Measurements from ENCODE around the gene PPIG. TPM values are rescaled to one million over a fixed set of nuclear protein-coding genes. Genes with fewer than 3 reads are reported as not detected.
"Not testable (repeated sequence)": the region's sequence is repeated elsewhere in the genome, so short reads cannot be mapped to it uniquely, and the experiment has no call there.

Gene PPIG
- total RNA-seq, 1 experiment from 2014 or later: 46.5 TPM

DNA sequence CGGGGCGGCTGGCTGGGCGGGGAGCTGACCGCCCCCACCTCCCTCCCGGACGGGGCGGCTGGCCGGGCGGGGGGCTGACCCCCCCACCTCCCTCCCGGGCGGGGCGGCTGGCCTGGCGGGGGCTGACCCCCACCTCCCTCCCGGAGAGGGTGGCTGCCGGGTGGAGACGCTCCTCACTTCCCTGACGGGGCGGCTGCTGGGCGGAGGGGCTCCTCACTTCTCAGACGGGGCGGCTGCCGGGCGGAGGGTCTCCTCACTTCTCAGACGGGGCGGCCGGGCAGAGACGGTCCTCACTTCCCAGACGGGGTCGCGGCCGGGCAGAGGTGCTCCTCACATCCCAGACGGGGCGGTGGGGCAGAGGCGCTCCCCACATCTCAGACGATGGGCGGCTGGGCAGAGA, 8.9 kb upstream of the PPIG start:
- in situ Hi-C loops (cut with HindIII; ENCODE audit: low pct_unique_long_range_greater_than_20kb, low sequenced_read_pairs); H3K27ac ChIP-seq (ENCODE audit: low read length); H3K27me3 ChIP-seq (ENCODE audit: control insufficient read depth, insufficient read depth, low read length); intact Hi-C loops (cut with micrococcal nuclease; ENCODE audit: unreplicated experiment); DNase-seq (ENCODE audit: low read depth, low spot score); ATAC-seq; BruUV-seq (replicated peaks); CTCF ChIA-PET; H3K4me3 ChIP-seq (ENCODE audit: low read depth in 2 of 2, low read length in 2 of 2); POLR2A ChIA-PET; H3K36me3 ChIP-seq (ENCODE audit: control insufficient read depth, insufficient read depth, low read length); H3K9me3 ChIP-seq (ENCODE audit: control insufficient read depth, insufficient read depth, low read depth, low read length): not testable (repeated sequence)
- peaks cover 13% of the 10 kb centered on the region; the same call in 1 of the 2 replicates for H3K4me1 ChIP-seq (ENCODE audit: control insufficient read depth, insufficient read depth, low read length)

DNA sequence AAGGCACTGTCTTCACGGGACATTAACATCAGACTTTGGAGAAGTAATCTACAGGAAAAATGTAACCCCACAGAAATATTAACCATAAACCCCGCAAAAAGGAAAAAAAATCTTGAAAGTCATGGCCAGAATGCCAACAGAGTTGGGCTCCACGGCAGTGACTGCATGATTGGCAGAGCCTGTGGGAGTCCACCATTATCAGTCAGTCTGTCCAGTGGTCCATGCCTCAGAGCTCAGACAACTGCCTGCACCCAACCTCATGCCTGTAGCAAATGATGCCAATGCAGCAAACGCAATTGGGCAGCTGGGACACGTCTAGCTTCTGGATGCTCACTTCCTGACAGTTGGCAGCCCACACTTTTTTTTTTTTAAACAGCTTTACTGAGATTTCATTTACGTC, 5.1 kb upstream of the PPIG start:
- Histone ChIP-seq H3K27ac (ENCODE audit: low read length) (no peak overlapping the region), H3K4me3 (ENCODE audit: low read depth in 2 of 2, low read length in 2 of 2) (no peak overlapping the region), H3K9me3 (ENCODE audit: control insufficient read depth, insufficient read depth, low read depth, low read length) (peaks cover 8% of the 10 kb centered on the region), H3K4me1 (ENCODE audit: control insufficient read depth, insufficient read depth, low read length) (peaks cover 1% of the 10 kb centered on the region; the same call in 1 of the 2 replicates), H3K27me3 (ENCODE audit: control insufficient read depth, insufficient read depth, low read length) (no peaks in the 10 kb centered on the region), H3K36me3 (ENCODE audit: control insufficient read depth, insufficient read depth, low read length) (no peaks in the 10 kb centered on the region)
- no TSS peak for BruUV-seq (replicated peaks)
- POLR2A ChIA-PET: no interaction called here
- DNase-seq (ENCODE audit: low read depth, low spot score) (no peak), ATAC-seq (0 out of 2 replicates have a peak, but pooled peaks have one; percentile 38)
- TF ChIP-seq TCF7L2 (IDR thresholded peaks at IDR 0.05; ENCODE audit: low read depth, low read length) (no peak), SIN3A (IDR thresholded peaks at IDR 0.05; ENCODE audit: borderline replicate concordance, insufficient read depth, low read depth, low read length) (no peak), POLR2AphosphoS5 (IDR thresholded peaks at IDR 0.05; ENCODE audit: low read depth, low read length) (no peak)
- TF ChIP-seq, protein P1, sequence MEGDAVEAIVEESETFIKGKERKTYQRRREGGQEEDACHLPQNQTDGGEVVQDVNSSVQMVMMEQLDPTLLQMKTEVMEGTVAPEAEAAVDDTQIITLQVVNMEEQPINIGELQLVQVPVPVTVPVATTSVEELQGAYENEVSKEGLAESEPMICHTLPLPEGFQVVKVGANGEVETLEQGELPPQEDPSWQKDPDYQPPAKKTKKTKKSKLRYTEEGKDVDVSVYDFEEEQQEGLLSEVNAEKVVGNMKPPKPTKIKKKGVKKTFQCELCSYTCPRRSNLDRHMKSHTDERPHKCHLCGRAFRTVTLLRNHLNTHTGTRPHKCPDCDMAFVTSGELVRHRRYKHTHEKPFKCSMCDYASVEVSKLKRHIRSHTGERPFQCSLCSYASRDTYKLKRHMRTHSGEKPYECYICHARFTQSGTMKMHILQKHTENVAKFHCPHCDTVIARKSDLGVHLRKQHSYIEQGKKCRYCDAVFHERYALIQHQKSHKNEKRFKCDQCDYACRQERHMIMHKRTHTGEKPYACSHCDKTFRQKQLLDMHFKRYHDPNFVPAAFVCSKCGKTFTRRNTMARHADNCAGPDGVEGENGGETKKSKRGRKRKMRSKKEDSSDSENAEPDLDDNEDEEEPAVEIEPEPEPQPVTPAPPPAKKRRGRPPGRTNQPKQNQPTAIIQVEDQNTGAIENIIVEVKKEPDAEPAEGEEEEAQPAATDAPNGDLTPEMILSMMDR (IDR thresholded peaks at IDR 0.05): no peak
- TF ChIP-seq, protein P2, sequence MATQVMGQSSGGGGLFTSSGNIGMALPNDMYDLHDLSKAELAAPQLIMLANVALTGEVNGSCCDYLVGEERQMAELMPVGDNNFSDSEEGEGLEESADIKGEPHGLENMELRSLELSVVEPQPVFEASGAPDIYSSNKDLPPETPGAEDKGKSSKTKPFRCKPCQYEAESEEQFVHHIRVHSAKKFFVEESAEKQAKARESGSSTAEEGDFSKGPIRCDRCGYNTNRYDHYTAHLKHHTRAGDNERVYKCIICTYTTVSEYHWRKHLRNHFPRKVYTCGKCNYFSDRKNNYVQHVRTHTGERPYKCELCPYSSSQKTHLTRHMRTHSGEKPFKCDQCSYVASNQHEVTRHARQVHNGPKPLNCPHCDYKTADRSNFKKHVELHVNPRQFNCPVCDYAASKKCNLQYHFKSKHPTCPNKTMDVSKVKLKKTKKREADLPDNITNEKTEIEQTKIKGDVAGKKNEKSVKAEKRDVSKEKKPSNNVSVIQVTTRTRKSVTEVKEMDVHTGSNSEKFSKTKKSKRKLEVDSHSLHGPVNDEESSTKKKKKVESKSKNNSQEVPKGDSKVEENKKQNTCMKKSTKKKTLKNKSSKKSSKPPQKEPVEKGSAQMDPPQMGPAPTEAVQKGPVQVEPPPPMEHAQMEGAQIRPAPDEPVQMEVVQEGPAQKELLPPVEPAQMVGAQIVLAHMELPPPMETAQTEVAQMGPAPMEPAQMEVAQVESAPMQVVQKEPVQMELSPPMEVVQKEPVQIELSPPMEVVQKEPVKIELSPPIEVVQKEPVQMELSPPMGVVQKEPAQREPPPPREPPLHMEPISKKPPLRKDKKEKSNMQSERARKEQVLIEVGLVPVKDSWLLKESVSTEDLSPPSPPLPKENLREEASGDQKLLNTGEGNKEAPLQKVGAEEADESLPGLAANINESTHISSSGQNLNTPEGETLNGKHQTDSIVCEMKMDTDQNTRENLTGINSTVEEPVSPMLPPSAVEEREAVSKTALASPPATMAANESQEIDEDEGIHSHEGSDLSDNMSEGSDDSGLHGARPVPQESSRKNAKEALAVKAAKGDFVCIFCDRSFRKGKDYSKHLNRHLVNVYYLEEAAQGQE (IDR thresholded peaks at IDR 0.05; ENCODE audit: insufficient read depth in 1 of 2, low read depth in 2 of 2, low read length in 1 of 2): no peak
- intact Hi-C loops (cut with micrococcal nuclease; ENCODE audit: unreplicated experiment): no loop called here
- CTCF ChIA-PET: no interaction called here
- in situ Hi-C loops (cut with HindIII; ENCODE audit: low pct_unique_long_range_greater_than_20kb, low sequenced_read_pairs): no loop called here

DNA sequence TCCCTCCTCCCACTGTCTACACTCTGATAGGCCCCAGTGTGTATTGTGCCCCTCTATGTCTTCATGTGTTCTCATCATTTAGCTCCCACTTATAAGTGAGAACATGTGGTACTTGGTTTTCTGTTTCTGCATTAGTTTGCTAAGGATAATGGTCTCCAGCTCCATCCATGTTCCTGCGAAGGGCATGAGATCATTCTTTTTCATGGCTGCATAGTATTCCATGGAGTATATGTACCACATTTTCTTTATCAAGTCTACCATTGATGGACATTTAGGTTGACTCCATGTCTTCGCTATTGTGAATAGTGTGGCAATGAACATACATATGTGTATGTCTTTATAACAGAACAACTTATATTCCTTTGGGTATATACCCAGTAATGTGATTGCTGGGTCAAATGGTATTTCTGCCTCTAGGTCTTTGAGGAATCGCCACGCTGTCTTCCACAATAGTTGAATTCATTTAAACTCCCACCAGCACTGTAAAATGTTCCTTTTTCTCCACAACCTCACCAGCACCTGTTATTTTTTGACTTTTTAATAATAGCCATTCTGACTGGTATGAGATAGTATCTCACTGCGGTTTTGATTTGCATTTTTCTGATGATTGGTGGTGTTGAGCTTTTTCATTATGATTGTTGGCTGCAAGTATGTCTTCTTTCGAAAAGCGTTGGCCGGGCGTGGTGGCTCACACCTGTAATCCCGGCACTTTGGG, 1.4 kb upstream of the PPIG start:
- BruUV-seq (replicated peaks); CTCF ChIA-PET; H3K4me3 ChIP-seq (ENCODE audit: low read depth in 2 of 2, low read length in 2 of 2); H3K9me3 ChIP-seq (ENCODE audit: control insufficient read depth, insufficient read depth, low read depth, low read length); DNase-seq (ENCODE audit: low read depth, low spot score); H3K27me3 ChIP-seq (ENCODE audit: control insufficient read depth, insufficient read depth, low read length); H3K27ac ChIP-seq (ENCODE audit: low read length); H3K36me3 ChIP-seq (ENCODE audit: control insufficient read depth, insufficient read depth, low read length); ATAC-seq; intact Hi-C loops (cut with micrococcal nuclease; ENCODE audit: unreplicated experiment); in situ Hi-C loops (cut with HindIII; ENCODE audit: low pct_unique_long_range_greater_than_20kb, low sequenced_read_pairs); POLR2A ChIA-PET; H3K4me1 ChIP-seq (ENCODE audit: control insufficient read depth, insufficient read depth, low read length): not testable (repeated sequence)

Measured in Panc1 (cell line).